Measurements from ENCODE around the gene CH25H.

Gene CH25H

DNA sequence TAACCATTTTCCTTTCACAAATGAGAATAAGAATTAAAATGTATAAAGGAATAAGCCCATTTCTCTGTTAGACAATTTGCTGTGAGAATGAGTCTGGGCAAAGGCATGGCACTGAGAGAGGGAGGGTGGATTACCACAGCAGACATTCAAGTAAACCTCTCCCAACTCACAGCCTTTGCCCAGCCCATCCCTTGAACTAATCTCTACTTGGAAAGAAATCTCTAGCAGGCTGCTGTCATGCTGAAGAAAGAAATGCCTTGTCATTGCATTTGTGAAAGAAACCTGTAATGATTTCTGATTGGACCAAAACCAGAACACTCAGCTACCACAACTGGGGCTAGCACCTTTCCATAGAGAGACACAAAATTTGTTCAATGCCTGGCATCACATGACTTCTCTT, 39.2 kb downstream of the CH25H start:
- H2AFZ ChIP-seq, result no peak overlapping the region
- no peaks in the 10 kb centered on the region for H3K79me2 ChIP-seq
- no peak overlapping the region for H3K4me2 ChIP-seq (ENCODE audit: low read length)
- H3K9ac ChIP-seq, result no peak overlapping the region
- H3K4me3 ChIP-seq (ENCODE audit: low read depth, low read length), result no peak overlapping the region
- no peak overlapping the region for H3K27ac ChIP-seq
- no peaks in the 10 kb centered on the region for H3K4me1 ChIP-seq
- H3K36me3 ChIP-seq (ENCODE audit: control insufficient read depth, insufficient read depth, low read length), result no peaks in the 10 kb centered on the region
- no peaks in the 10 kb centered on the region for H3K9me3 ChIP-seq (ENCODE audit: control insufficient read depth, low read length)
- H3K27me3 ChIP-seq (ENCODE audit: control insufficient read depth, insufficient read depth, low read length), result no peaks in the 10 kb centered on the region
- TF ChIP-seq, protein P1, sequence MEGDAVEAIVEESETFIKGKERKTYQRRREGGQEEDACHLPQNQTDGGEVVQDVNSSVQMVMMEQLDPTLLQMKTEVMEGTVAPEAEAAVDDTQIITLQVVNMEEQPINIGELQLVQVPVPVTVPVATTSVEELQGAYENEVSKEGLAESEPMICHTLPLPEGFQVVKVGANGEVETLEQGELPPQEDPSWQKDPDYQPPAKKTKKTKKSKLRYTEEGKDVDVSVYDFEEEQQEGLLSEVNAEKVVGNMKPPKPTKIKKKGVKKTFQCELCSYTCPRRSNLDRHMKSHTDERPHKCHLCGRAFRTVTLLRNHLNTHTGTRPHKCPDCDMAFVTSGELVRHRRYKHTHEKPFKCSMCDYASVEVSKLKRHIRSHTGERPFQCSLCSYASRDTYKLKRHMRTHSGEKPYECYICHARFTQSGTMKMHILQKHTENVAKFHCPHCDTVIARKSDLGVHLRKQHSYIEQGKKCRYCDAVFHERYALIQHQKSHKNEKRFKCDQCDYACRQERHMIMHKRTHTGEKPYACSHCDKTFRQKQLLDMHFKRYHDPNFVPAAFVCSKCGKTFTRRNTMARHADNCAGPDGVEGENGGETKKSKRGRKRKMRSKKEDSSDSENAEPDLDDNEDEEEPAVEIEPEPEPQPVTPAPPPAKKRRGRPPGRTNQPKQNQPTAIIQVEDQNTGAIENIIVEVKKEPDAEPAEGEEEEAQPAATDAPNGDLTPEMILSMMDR (IDR thresholded peaks at IDR 0.05), result no peak

DNA sequence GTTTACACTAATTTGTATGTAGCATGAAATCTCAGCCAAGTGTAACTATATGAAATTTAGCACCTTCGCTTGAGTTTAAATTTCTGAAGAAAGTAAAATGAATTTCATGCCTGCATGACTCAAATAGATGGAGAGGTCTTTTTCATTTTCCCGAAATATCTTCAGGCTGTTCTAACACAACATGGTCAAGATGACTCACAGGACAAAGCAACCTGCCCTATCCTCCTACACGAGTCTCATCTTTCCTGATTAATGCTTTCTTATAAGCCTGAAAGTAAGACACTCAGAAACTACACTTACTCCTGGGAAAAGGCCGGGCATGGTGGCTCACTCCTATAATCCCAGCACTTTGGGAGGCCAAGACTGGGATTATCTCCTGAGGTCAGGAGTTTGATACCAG, 41.2 kb downstream of the CH25H start:
- Histone ChIP-seq H3K4me3 (ENCODE audit: low read depth, low read length) (no peak overlapping the region), H3K9ac (no peak overlapping the region), H2AFZ (no peak overlapping the region), H3K4me2 (ENCODE audit: low read length) (no peak overlapping the region), H3K9me3 (ENCODE audit: control insufficient read depth, low read length) (no peaks in the 10 kb centered on the region), H3K27ac (no peak overlapping the region), H3K36me3 (ENCODE audit: control insufficient read depth, insufficient read depth, low read length) (no peaks in the 10 kb centered on the region), H3K79me2 (no peaks in the 10 kb centered on the region), H3K27me3 (ENCODE audit: control insufficient read depth, insufficient read depth, low read length) (no peaks in the 10 kb centered on the region), H3K4me1 (no peaks in the 10 kb centered on the region)
- TF ChIP-seq, protein P1 (IDR thresholded peaks at IDR 0.05), result no peak

DNA sequence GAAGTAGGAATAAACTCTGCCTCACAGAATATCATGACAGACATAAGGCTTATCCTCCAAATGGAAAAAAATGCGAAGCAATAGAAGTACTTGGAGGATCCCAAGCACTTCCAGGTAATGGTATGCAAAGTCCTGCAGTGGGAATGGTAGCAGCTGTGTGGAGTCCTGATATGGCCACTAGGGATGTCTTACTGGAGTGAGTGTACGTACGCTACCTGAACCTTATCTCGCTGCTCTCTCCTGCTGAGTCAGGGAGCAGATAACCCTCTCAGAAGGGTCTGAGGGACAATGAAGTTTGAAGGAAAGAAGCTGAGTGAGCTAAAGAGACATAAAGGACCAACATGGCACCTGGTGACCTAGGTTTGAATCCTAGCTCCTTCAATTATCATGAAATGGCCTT, 42.2 kb downstream of the CH25H start:
- no peaks in the 10 kb centered on the region for H3K27me3 ChIP-seq (ENCODE audit: control insufficient read depth, insufficient read depth, low read length)
- no peaks in the 10 kb centered on the region for H3K79me2 ChIP-seq
- H3K4me2 ChIP-seq (ENCODE audit: low read length), result no peak overlapping the region
- no peak overlapping the region for H3K9ac ChIP-seq
- no peak overlapping the region for H3K4me3 ChIP-seq (ENCODE audit: low read depth, low read length)
- H3K36me3 ChIP-seq (ENCODE audit: control insufficient read depth, insufficient read depth, low read length), result no peaks in the 10 kb centered on the region
- no peaks in the 10 kb centered on the region for H3K9me3 ChIP-seq (ENCODE audit: control insufficient read depth, low read length)
- H3K27ac ChIP-seq, result no peak overlapping the region
- TF ChIP-seq, protein P1 (IDR thresholded peaks at IDR 0.05), result no peak
- no peak overlapping the region for H2AFZ ChIP-seq
- H3K4me1 ChIP-seq, result no peaks in the 10 kb centered on the region

DNA sequence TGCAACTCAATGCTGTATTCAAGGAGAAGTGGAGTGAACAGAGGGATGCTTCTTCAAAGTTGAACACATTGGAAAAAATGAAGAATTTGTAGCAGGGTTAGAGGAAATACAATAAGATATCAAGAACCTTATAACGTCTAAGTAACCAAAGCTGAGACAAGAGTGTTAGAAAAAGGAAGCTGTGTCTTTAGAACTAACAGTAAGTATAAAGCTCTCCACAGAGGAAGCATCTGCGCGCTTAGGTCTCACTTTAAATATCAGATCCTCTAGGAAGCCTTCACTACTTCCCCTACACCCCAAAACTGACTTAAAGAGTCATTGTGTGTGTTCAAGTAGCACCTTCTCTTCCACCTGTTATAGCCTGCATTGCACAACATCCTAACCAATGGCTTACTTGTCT, 43.0 kb downstream of the CH25H start:
- Histone ChIP-seq H3K9ac (no peak overlapping the region), H3K4me1 (no peaks in the 10 kb centered on the region), H3K4me2 (ENCODE audit: low read length) (peak overlapping the region; percentile 57), H3K27me3 (ENCODE audit: control insufficient read depth, insufficient read depth, low read length) (no peaks in the 10 kb centered on the region), H3K4me3 (ENCODE audit: low read depth, low read length) (peak overlapping the region; percentile 13), H3K79me2 (no peaks in the 10 kb centered on the region), H3K9me3 (ENCODE audit: control insufficient read depth, low read length) (no peaks in the 10 kb centered on the region), H3K27ac (no peak overlapping the region), H3K36me3 (ENCODE audit: control insufficient read depth, insufficient read depth, low read length) (no peaks in the 10 kb centered on the region), H2AFZ (no peak overlapping the region)
- TF ChIP-seq, protein P1 (IDR thresholded peaks at IDR 0.05), result no peak

DNA sequence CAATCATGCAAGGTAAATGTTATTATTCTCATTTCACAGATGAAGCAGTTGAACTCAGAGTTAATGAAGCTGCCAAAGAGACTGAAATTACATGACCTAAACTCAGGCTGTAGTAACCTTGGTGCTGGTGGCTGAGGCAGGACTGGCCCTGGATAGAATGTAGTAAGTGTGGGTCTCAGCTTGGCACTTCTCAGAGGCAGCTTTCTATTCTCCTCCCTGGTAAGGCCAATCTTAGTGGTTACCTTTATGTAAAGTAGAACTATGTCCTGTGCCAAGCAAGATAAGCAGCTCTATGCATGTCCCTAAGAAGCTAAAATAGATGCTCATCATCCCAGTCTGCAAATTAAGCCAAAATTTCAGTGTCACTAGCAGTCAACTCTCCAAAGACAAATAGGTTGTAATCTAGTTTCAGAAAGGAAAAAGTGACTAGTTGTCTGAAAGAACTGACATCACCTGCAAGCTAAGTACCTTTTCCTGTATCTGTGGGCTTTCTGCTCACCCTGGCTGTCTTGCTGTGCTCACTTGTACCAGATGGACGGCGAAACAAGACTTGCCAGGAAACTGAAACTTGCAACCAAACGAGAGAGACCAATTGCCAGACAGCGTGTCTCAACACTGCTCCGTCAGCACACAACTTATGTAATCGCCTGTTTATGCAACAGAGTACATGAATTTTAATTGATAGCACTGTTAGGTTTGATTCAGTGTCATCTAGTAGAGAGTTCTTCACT, 43.7 kb downstream of the CH25H start:
- Histone ChIP-seq H3K36me3 (ENCODE audit: control insufficient read depth, insufficient read depth, low read length) (no peaks in the 10 kb centered on the region), H3K4me1 (no peaks in the 10 kb centered on the region), H3K27me3 (ENCODE audit: control insufficient read depth, insufficient read depth, low read length) (no peaks in the 10 kb centered on the region), H3K4me3 (ENCODE audit: low read depth, low read length) (peak overlapping the region; percentile 13), H3K4me2 (ENCODE audit: low read length) (peak overlapping the region; percentile 57), H3K9me3 (ENCODE audit: control insufficient read depth, low read length) (no peaks in the 10 kb centered on the region), H3K9ac (no peak overlapping the region), H3K79me2 (no peaks in the 10 kb centered on the region), H2AFZ (no peak overlapping the region), H3K27ac (no peak overlapping the region)
- TF ChIP-seq, protein P1 (IDR thresholded peaks at IDR 0.05), result no peak

Measured in parathyroid adenoma (tissue), 2 donors.